Measurements from ENCODE around the gene MINK1.

The MINK1 gene

GRCh38 chr17:4806777-4807604, 26.1 kb upstream of the MINK1 start, which contains the start of gene PLD2:
Gene PLD2 (plus strand): TSS chr17:4807152. CDS start chr17:4807773, 621 bp downstream.
- TF ChIP-seq CTCF (IDR thresholded peaks at IDR 0.05), result no peak

- TF ChIP-seq CTCF (IDR thresholded peaks at IDR 0.05), result no peak
Measured at GRCh38 chr17:4807605-4808377, 25.3 kb upstream of the MINK1 start.

- TF ChIP-seq CTCF (IDR thresholded peaks at IDR 0.05), result no peak
Measured at GRCh38 chr17:4808378-4808767, 24.8 kb upstream of the MINK1 start.

- no peak for TF ChIP-seq CTCF (IDR thresholded peaks at IDR 0.05)
Measured at GRCh38 chr17:4810696-4811290, 22.3 kb upstream of the MINK1 start.

- TF ChIP-seq CTCF (IDR thresholded peaks at IDR 0.05), result no peak
Measured at GRCh38 chr17:4811471-4811870, 21.7 kb upstream of the MINK1 start.

- no peak for TF ChIP-seq CTCF (IDR thresholded peaks at IDR 0.05)
Measured at GRCh38 chr17:4812690-4813089, 20.4 kb upstream of the MINK1 start.

- TF ChIP-seq CTCF (IDR thresholded peaks at IDR 0.05), result no peak
Measured at GRCh38 chr17:4815043-4815675, 18.0 kb upstream of the MINK1 start.
